Mesodermal cell (in vitro differentiated cells): ENCODE results near the gene MON2. TPM values are rescaled to one million over a fixed set of nuclear protein-coding genes. Genes with fewer than 3 reads are reported as not detected.

Source experiments
- H3K27ac ChIP-seq: 2 replicates; pipeline ENCODE4 v1.7.0; 2013; ENCODE audit warnings: mild to moderate bottlenecking, low read depth, low read length, moderate library complexity; ENCODE audit not compliant: severe bottlenecking
- H3K36me3 ChIP-seq: 2 replicates; pipeline ENCODE4 v1.7.1; 2013; ENCODE audit warnings: mild to moderate bottlenecking, low read length, moderate library complexity; ENCODE audit not compliant: control insufficient read depth, insufficient read depth
- H3K4me1 ChIP-seq: one replicate; pipeline ENCODE4 v1.7.1; 2013; ENCODE audit warnings: mild to moderate bottlenecking, low read length; ENCODE audit not compliant: insufficient read depth, control insufficient read depth, poor library complexity, severe bottlenecking
- H3K4me3 ChIP-seq: 2 replicates; pipeline ENCODE4 v1.7.0; 2013; ENCODE audit warnings: low read length, control low read depth, mild to moderate bottlenecking; ENCODE audit not compliant: insufficient read depth, poor library complexity, severe bottlenecking; ENCODE audit errors: extremely low read depth
- H3K9me3 ChIP-seq: 2 replicates; pipeline ENCODE4 v1.7.1; 2013; ENCODE audit warnings: mild to moderate bottlenecking, low read length, moderate library complexity; ENCODE audit not compliant: control insufficient read depth
- WGBS, 2 experiments: methylation state at CpG; one replicate each; pipeline ENCODE4 v1.1.5; 2013; ENCODE audit warnings: missing lambda C conversion rate in 2 of 2; ENCODE audit not compliant: insufficient coverage in 2 of 2; 5-methylcytosine and 5-hydroxymethylcytosine counted together
- polyA plus RNA-seq, 2 experiments: library from polyadenylated mRNA; stranded (reverse); fragments of 50-300 nt; gene quantifications; one replicate each; pipeline ENCODE4 v1.2.3, GENCODE V29; 2013

MON2 gene
- polyA plus RNA-seq (2013, experiment 1 of 2), result 28.0 TPM
- polyA plus RNA-seq (2013, experiment 2 of 2), result 29.4 TPM

GRCh38 chr12:62466594-62467491 is at the start of gene MON2:
TSS of gene MON2 (plus strand) at chr12:62466826. CDS start at chr12:62467208, 382 bp downstream.
- Histone ChIP-seq H3K4me3 (peak within 1 kb of the TSS; percentile 93), H3K27ac (peak within 1 kb of the TSS; percentile 84), H3K36me3 (peaks cover 10% of the 10 kb centered on the region), H3K9me3 (peaks cover 8% of the 10 kb centered on the region), H3K4me1 (no peaks in the 10 kb centered on the region)
- WGBS, 2 experiments, result 0 to 1% methylated on average over 53 to 61 of the region's 62 CpGs

GRCh38 chr12:62426089-62426488 is 40.5 kb upstream of the MON2 start:
- H3K27ac ChIP-seq, result no peak overlapping the region

GRCh38 chr12:62429457-62429856 is 37.2 kb upstream of the MON2 start:
- Histone ChIP-seq H3K9me3 (no peaks in the 10 kb centered on the region), H3K27ac (no peak overlapping the region), H3K4me3 (no peak overlapping the region), H3K36me3 (no peaks in the 10 kb centered on the region), H3K4me1 (no peaks in the 10 kb centered on the region)

More at GRCh38 chr12:62426089-62426488, 40.5 kb upstream of the MON2 start:
- 86% methylated on average over 2 of the region's 3 CpGs; no CpG with 5 or more reads in 1 of the 2 experiments for WGBS, 2 experiments
- Histone ChIP-seq H3K36me3 (no peaks in the 10 kb centered on the region), H3K4me1 (no peaks in the 10 kb centered on the region), H3K4me3 (no peak overlapping the region), H3K9me3 (no peaks in the 10 kb centered on the region)

GRCh38 chr12:62434494-62435302 is 31.9 kb upstream of the MON2 start:
- no peaks in the 10 kb centered on the region for H3K4me1 ChIP-seq
- no peak overlapping the region for H3K27ac ChIP-seq
- no peaks in the 10 kb centered on the region for H3K9me3 ChIP-seq
- peak overlapping the region; percentile 28 for H3K4me3 ChIP-seq
- WGBS, 2 experiments, result 48 to 53% methylated on average over 5 to 8 of the region's 16 CpGs
- no peaks in the 10 kb centered on the region for H3K36me3 ChIP-seq

- Histone ChIP-seq H3K27ac (no peak overlapping the region), H3K4me1 (no peaks in the 10 kb centered on the region), H3K36me3 (no peaks in the 10 kb centered on the region), H3K4me3 (peak overlapping the region; percentile 28), H3K9me3 (no peaks in the 10 kb centered on the region)
- WGBS, 2 experiments, result 8% methylated on average over 23 to 24 of the region's 29 CpGs
These were observed 31.1 kb upstream of the MON2 start for GRCh38 chr12:62435303-62436163.

- no peaks in the 10 kb centered on the region for H3K4me1 ChIP-seq
- H3K9me3 ChIP-seq, result peaks cover 5% of the 10 kb centered on the region
- H3K36me3 ChIP-seq, result no peaks in the 10 kb centered on the region
- no peak overlapping the region for H3K27ac ChIP-seq
- WGBS, 2 experiments, result 92 to 93% methylated on average over 7 to 12 of the region's 12 CpGs
- no peak overlapping the region for H3K4me3 ChIP-seq
These were observed 30.5 kb upstream of the MON2 start for GRCh38 chr12:62436164-62436503.

GRCh38 chr12:62438098-62438692 is 28.4 kb upstream of the MON2 start:
- Histone ChIP-seq H3K27ac (no peak overlapping the region), H3K4me3 (no peak overlapping the region), H3K9me3 (peaks cover 10% of the 10 kb centered on the region), H3K36me3 (no peaks in the 10 kb centered on the region), H3K4me1 (no peaks in the 10 kb centered on the region)
- WGBS, 2 experiments, result 0 to 37% methylated on average over 2 to 3 of the region's 6 CpGs

GRCh38 chr12:62446754-62447452 is 19.7 kb upstream of the MON2 start:
- Histone ChIP-seq H3K27ac (no peak overlapping the region), H3K4me1 (no peaks in the 10 kb centered on the region), H3K36me3 (no peaks in the 10 kb centered on the region), H3K4me3 (no peak overlapping the region), H3K9me3 (peaks cover 5% of the 10 kb centered on the region)
- WGBS, 2 experiments, result no CpG with 5 or more reads among the region's 2 CpGs

- Histone ChIP-seq H3K4me3 (no peak overlapping the region), H3K4me1 (no peaks in the 10 kb centered on the region), H3K27ac (no peak overlapping the region), H3K9me3 (peaks cover 5% of the 10 kb centered on the region), H3K36me3 (no peaks in the 10 kb centered on the region)
- WGBS, 2 experiments, result 75 to 100% methylated on average over 1 of the region's 3 CpGs
These were observed 18.2 kb upstream of the MON2 start for GRCh38 chr12:62448436-62448835.
